Prostate gland (tissue), 2 donors: Measurements from ENCODE around the gene SEZ6. TPM values are rescaled to one million over a fixed set of nuclear protein-coding genes. Genes with fewer than 3 reads are reported as not detected.

Source experiments
- DNase-seq: peaks from one replicate; pipeline ENCODE4 v3.0.0-alpha.2; 2019; ENCODE audit warnings: low spot score
- H3K27ac ChIP-seq, 2 donors: fragments of 200-600 bp; sonication (generic); 2 replicates each; pipeline ENCODE4 v1.5.1; 2017 to 2019
- H3K27me3 ChIP-seq: fragments of 200-600 bp; sonication (generic); replicated peaks from 2 replicates; pipeline ENCODE4 v1.5.1; 2019; ENCODE audit not compliant: insufficient read depth
- H3K36me3 ChIP-seq, 2 donors: fragments of 200-600 bp; sonication (generic); 1 replicate in 1 of 2; 2 replicates in 1 of 2; pipeline versions ENCODE4 v1.5.1 to v1.8.1; 2017 to 2019
- H3K4me1 ChIP-seq: fragments of 200-600 bp; sonication (generic); replicated peaks from 2 replicates; pipeline ENCODE4 v1.5.1; 2019
- H3K4me3 ChIP-seq, 2 donors: fragments of 200-600 bp; sonication (generic); 2 replicates each; pipeline ENCODE4 v1.5.1; 2017 to 2019
- H3K9me3 ChIP-seq: fragments of 200-600 bp; sonication (generic); 2 replicates; pipeline ENCODE4 v1.5.1; 2017
- CTCF ChIP-seq, 4 experiments: fragments of 200-600 bp in 2 of 4; fragments of 450-650 bp in 2 of 4; sonication (generic) in 2 of 4; IDR thresholded peaks; 1 replicate in 3 of 4; 2 replicates in 1 of 4; pipeline ENCODE4 v1.5.1; 2016 to 2019; ENCODE audit warnings: antibody characterized with exemption in 4 of 4, mild to moderate bottlenecking in 2 of 4, moderate library complexity in 2 of 4
- POLR2A ChIP-seq: fragments of 450-650 bp; IDR thresholded peaks from one replicate; pipeline ENCODE4 v1.6.1; 2016; ENCODE audit warnings: antibody characterized with exemption, mild to moderate bottlenecking
- POLR2AphosphoS5 ChIP-seq: sonication (generic); formaldehyde crosslinking; IDR thresholded peaks from one replicate; pipeline ENCODE4 v1.6.1; 2017; ENCODE audit warnings: antibody characterized with exemption
- WGBS: methylation state at CpG from one replicate; pipeline ENCODE4 v1.1.5; 2018; 5-methylcytosine and 5-hydroxymethylcytosine counted together
- intact Hi-C: fragments of 100-400 bp; cut with DNase I; formaldehyde crosslinking; loops from one replicate; pipeline ENCODE4 v1.14.2; 2022
- total RNA-seq, 2 donors: library from RNA; depleted of rRNA; stranded (reverse); fragments of >200 nt; gene quantifications; one replicate each; pipeline ENCODE4 v1.1.0, GENCODE V29; 2016

SEZ6 gene
- total RNA-seq, 2 donors from 2014 or later = 0.05 to 1.0 TPM

GRCh38 chr17:28999206-28999605 lies 6.6 kb downstream of the SEZ6 start:
- Histone ChIP-seq H3K36me3 (no peaks in the 10 kb centered on the region), H3K27me3 (peaks cover 7% of the 10 kb centered on the region), H3K4me1 (no peaks in the 10 kb centered on the region), H3K27ac (no peak overlapping the region), H3K9me3 (no peaks in the 10 kb centered on the region), H3K4me3 (no peak overlapping the region)
- intact Hi-C loops = no loop called here
- TF ChIP-seq POLR2A = no peak
- no peak for TF ChIP-seq POLR2AphosphoS5
- no peak for TF ChIP-seq CTCF (IDR thresholded peaks at IDR 0.05)
- 44% methylated on average over 5 of the region's 5 CpGs for WGBS
- DNase-seq = no peak

GRCh38 chr17:28997806-28998205 lies 8.0 kb downstream of the SEZ6 start:
- H3K9me3 ChIP-seq = no peaks in the 10 kb centered on the region
- intact Hi-C loops = no loop called here
- H3K27me3 ChIP-seq = peaks cover 2% of the 10 kb centered on the region
- DNase-seq = no peak
- TF ChIP-seq POLR2A (no peak), POLR2AphosphoS5 (no peak)
- no peaks in the 10 kb centered on the region for H3K36me3 ChIP-seq
- 97% methylated on average over 1 of the region's 1 CpG for whole genome bisulfite sequencing
- H3K4me3 ChIP-seq = no peak overlapping the region
- no peaks in the 10 kb centered on the region for H3K4me1 ChIP-seq
- no peak overlapping the region for H3K27ac ChIP-seq

GRCh38 chr17:28996554-28997096 lies 9.2 kb downstream of the SEZ6 start:
- no peak for TF ChIP-seq POLR2A
- TF ChIP-seq CTCF (IDR thresholded peaks at IDR 0.05) = no peak
- no peak for TF ChIP-seq POLR2AphosphoS5
- no peaks in the 10 kb centered on the region for H3K9me3 ChIP-seq
- no peaks in the 10 kb centered on the region for H3K36me3 ChIP-seq
- WGBS = 51% methylated on average over 5 of the region's 5 CpGs
- H3K27me3 ChIP-seq = peaks cover 2% of the 10 kb centered on the region
- no peak for DNase-seq
- intact Hi-C loops = no loop called here
- no peak overlapping the region for H3K27ac ChIP-seq
- H3K4me1 ChIP-seq = no peaks in the 10 kb centered on the region
- no peak overlapping the region for H3K4me3 ChIP-seq

DNA sequence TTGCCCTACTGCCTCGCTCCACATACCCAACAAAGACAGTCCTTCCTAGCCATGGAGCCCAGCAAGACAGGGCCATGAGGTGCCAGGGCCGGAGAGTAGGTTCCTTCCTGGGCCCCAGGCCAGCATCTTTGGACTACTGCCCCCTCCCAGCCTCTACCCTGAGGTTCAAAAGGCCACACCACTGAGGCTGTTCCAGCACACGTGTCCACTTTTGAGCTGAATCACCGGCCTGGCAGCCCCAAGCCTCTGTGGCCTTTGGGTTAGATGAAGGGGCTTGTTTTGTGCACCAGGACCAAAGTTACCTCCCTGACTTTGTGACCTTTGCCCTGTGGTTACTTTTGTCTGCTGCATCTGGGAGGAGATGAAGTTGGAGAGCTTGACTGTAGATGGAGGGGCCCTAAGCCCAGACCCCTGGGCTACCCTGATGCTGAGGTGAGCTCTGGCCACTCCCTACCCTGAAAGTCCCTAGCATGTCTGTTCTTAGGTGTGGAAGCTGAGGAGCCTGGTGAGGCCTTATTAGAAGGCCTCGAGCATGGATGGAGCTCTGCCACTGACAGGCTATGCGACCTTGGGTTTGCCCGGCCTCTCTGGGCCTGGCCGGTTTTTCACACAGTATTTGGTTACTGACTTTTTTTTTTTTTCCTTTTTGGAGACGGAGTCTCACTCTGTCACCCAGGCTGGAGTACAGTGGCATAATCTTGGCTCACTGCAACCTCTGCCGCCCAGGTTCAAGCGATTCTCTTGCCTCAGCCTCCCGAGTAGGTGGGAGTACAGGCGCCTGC lies 12.0 kb downstream of the SEZ6 start:
- Histone ChIP-seq H3K4me1 (no peaks in the 10 kb centered on the region), H3K4me3 (no peak overlapping the region), H3K27ac (no peak overlapping the region), H3K36me3 (no peaks in the 10 kb centered on the region), H3K27me3 (peaks cover 2% of the 10 kb centered on the region), H3K9me3 (no peaks in the 10 kb centered on the region)
- TF ChIP-seq POLR2A = no peak
- TF ChIP-seq POLR2AphosphoS5 = no peak
- TF ChIP-seq CTCF (IDR thresholded peaks at IDR 0.05) = no peak
- intact Hi-C loops = no loop called here
- WGBS = 87% methylated on average over 13 of the region's 13 CpGs
- no peak for DNase-seq

- intact Hi-C loops = no loop called here
- 83% methylated on average over 11 of the region's 11 CpGs for WGBS
- no peak overlapping the region for H3K27ac ChIP-seq
- no peaks in the 10 kb centered on the region for H3K9me3 ChIP-seq
- no peaks in the 10 kb centered on the region for H3K4me1 ChIP-seq
- peaks cover 2% of the 10 kb centered on the region for H3K27me3 ChIP-seq
- DNase-seq = no peak
- H3K4me3 ChIP-seq = no peak overlapping the region
- no peaks in the 10 kb centered on the region for H3K36me3 ChIP-seq
- TF ChIP-seq POLR2AphosphoS5 = no peak
- TF ChIP-seq CTCF (IDR thresholded peaks at IDR 0.05) = no peak
- TF ChIP-seq POLR2A = no peak
Measured at GRCh38 chr17:28992625-28993600, 12.9 kb downstream of the SEZ6 start.
